Kidney glomerular epithelial cell (primary cell): ENCODE results near the gene NUAK2.
"Not testable (repeated sequence)": the region's sequence is repeated elsewhere in the genome, so short reads cannot be mapped to it uniquely, and the experiment has no call there.

Experiments used
- DNase-seq: peaks from one replicate; lab custom pipeline; 2025; lab: John Stamatoyannopoulos, UW

NUAK2 gene

GRCh38 chr1:205298191-205298994, 23.2 kb downstream of the NUAK2 start:
- peak; percentile 95 for DNase-seq

- not testable (repeated sequence) for DNase-seq
Measured at GRCh38 chr1:205297546-205298177, 23.9 kb downstream of the NUAK2 start.

- DNase-seq = no peak
Measured at GRCh38 chr1:205296154-205296553, 25.4 kb downstream of the NUAK2 start.

- DNase-seq = no peak
Measured at GRCh38 chr1:205294934-205295333, 26.6 kb downstream of the NUAK2 start.

GRCh38 chr1:205294175-205294917, 27.2 kb downstream of the NUAK2 start:
- peak; percentile 92 for DNase-seq

- no peak for DNase-seq
Measured at GRCh38 chr1:205293350-205294074, 28.0 kb downstream of the NUAK2 start.

- DNase-seq = no peak
Measured at GRCh38 chr1:205291596-205291995, 29.9 kb downstream of the NUAK2 start.

- no peak for DNase-seq
Measured at GRCh38 chr1:205287767-205288559, 33.6 kb downstream of the NUAK2 start.

- no peak for DNase-seq
Measured at GRCh38 chr1:205287076-205287475, 34.5 kb downstream of the NUAK2 start.

GRCh38 chr1:205286335-205286950, 35.1 kb downstream of the NUAK2 start:
- DNase-seq = no peak

- no peak for DNase-seq
Measured at GRCh38 chr1:205285381-205286101, 36.0 kb downstream of the NUAK2 start.

- peak; percentile 95 for DNase-seq
Measured at GRCh38 chr1:205284420-205285144, 37.0 kb downstream of the NUAK2 start.

- DNase-seq = no peak
Measured at GRCh38 chr1:205283270-205284147, 38.0 kb downstream of the NUAK2 start.

GRCh38 chr1:205280666-205281395, 40.7 kb downstream of the NUAK2 start:
- DNase-seq = not testable (repeated sequence)

- no peak for DNase-seq
Measured at GRCh38 chr1:205279986-205280385, 41.6 kb downstream of the NUAK2 start.

- DNase-seq = no peak
Measured at GRCh38 chr1:205276689-205277065, 44.9 kb downstream of the NUAK2 start.

- DNase-seq = no peak
Measured at GRCh38 chr1:205275916-205276688, 45.4 kb downstream of the NUAK2 start.
